K562 (cell line): ENCODE results near the gene NPR2. TPM values are rescaled to one million over a fixed set of nuclear protein-coding genes. Genes with fewer than 3 reads are reported as not detected.

Experiments used
- ATF7 ChIP-seq: fragments of 450-650 bp; IDR thresholded peaks from 2 replicates; pipeline ENCODE4 v1.7.1; 2014; ENCODE audit warnings: mild to moderate bottlenecking, moderate library complexity
- BHLHE40 ChIP-seq: IDR thresholded peaks from 2 replicates; pipeline ENCODE4 v1.6.1; 2011; ENCODE audit warnings: low read length, improper control_type of control experiment
- BRD9 ChIP-seq: fragments of 450-650 bp; IDR thresholded peaks from 2 replicates; pipeline ENCODE4 v1.6.1; 2018; ENCODE audit warnings: low read depth; ENCODE audit not compliant: partially characterized antibody
- DPF2 ChIP-seq: fragments of 450-650 bp; IDR thresholded peaks from 2 replicates; pipeline ENCODE4 v1.6.1; 2016
- FOXK1 ChIP-seq: sonication (generic); formaldehyde crosslinking; IDR thresholded peaks from 2 replicates; pipeline ENCODE4 v1.8.0; 2022; ENCODE audit warnings: missing genetic modification reagents, mild to moderate bottlenecking, borderline replicate concordance
- GATAD2A ChIP-seq: fragments of 450-650 bp; IDR thresholded peaks from 2 replicates; pipeline ENCODE4 v1.6.1; 2017
- GTF2A2 ChIP-seq: IDR thresholded peaks from 2 replicates; pipeline ENCODE4 v1.6.1; 2016; ENCODE audit warnings: mild to moderate bottlenecking, missing genetic modification characterization, missing compliant biosample characterization
- IFI16 ChIP-seq: fragments of 250-450 bp; sonication (Bioruptor Pico); IDR thresholded peaks from 2 replicates; pipeline ENCODE4 v2.1.2; 2022; ENCODE audit warnings: mild to moderate bottlenecking, inconsistent platforms
- L3MBTL2 ChIP-seq: fragments of 450-650 bp; IDR thresholded peaks from 2 replicates; pipeline ENCODE4 v1.6.1; 2016; ENCODE audit warnings: mild to moderate bottlenecking, moderate library complexity
- MAFG ChIP-seq: fragments of 450-650 bp; conservative IDR thresholded peaks from 2 replicates; pipeline ENCODE4 v1.6.1; 2016; ENCODE audit warnings: missing genetic modification characterization, missing compliant biosample characterization
- MAFK ChIP-seq: IDR thresholded peaks from 2 replicates; pipeline ENCODE4 v1.6.1; 2011; ENCODE audit warnings: low read length, improper control_type of control experiment
- MEIS2 ChIP-seq: fragments of 450-650 bp; IDR thresholded peaks from 2 replicates; pipeline ENCODE4 v1.6.1; 2014; ENCODE audit warnings: mild to moderate bottlenecking; ENCODE audit not compliant: partially characterized antibody
- NR2C1 ChIP-seq, 2 experiments: fragments of 450-650 bp; IDR thresholded peaks; 2 replicates each; pipeline ENCODE4 v1.6.1; 2017; ENCODE audit warnings: mild to moderate bottlenecking in 2 of 2, antibody characterized with exemption in 1 of 2, inconsistent platforms in 1 of 2, missing compliant biosample characterization in 1 of 2, missing genetic modification characterization in 1 of 2
- PHB ChIP-seq: fragments of 250-450 bp; sonication (Bioruptor Pico); IDR thresholded peaks from 2 replicates; pipeline ENCODE4 v1.5.0; 2021
- RAD51 ChIP-seq: fragments of 450-650 bp; IDR thresholded peaks from 2 replicates; pipeline ENCODE4 v1.7.1; 2016; ENCODE audit warnings: low read depth, mild to moderate bottlenecking, borderline replicate concordance
- RBM14 ChIP-seq: fragments of 200-400 bp; formaldehyde crosslinking; IDR thresholded peaks from 2 replicates; pipeline ENCODE4 v1.6.1; 2018; ENCODE audit warnings: low read depth, mild to moderate bottlenecking, low read length, moderate library complexity, borderline replicate concordance; ENCODE audit not compliant: insufficient read depth
- RCOR1 ChIP-seq, 2 experiments: IDR thresholded peaks; 2 replicates each; pipeline ENCODE4 v1.6.1; 2012; ENCODE audit warnings: low read depth in 2 of 2, low read length in 2 of 2, borderline replicate concordance in 1 of 2, improper control_type of control experiment in 1 of 2
- SMAD4 ChIP-seq: fragments of 250-450 bp; sonication (Bioruptor Pico); conservative IDR thresholded peaks from 2 replicates; pipeline ENCODE4 v1.8.0; 2021; ENCODE audit warnings: inconsistent platforms, mild to moderate bottlenecking, moderate library complexity
- SMARCA5 ChIP-seq: fragments of 450-650 bp; IDR thresholded peaks from 2 replicates; pipeline ENCODE4 v1.6.1; 2016
- SMARCE1 ChIP-seq: fragments of 450-650 bp; IDR thresholded peaks from 2 replicates; pipeline ENCODE4 v1.7.1; 2016; ENCODE audit warnings: mild to moderate bottlenecking
- SPI1 ChIP-seq: IDR thresholded peaks from 2 replicates; pipeline ENCODE4 v1.6.1; 2011; ENCODE audit warnings: low read depth, low read length, control low read depth, borderline replicate concordance
- TRIM28 ChIP-seq: fragments of 450-650 bp; IDR thresholded peaks from 2 replicates; pipeline ENCODE4 v1.6.1; 2017
- ZNF561 ChIP-seq: fragments of 450-650 bp; formaldehyde crosslinking; conservative IDR thresholded peaks from 2 replicates; pipeline ENCODE4 v1.4.0; 2020; ENCODE audit warnings: mild to moderate bottlenecking, moderate library complexity
- ZNF589 ChIP-seq: fragments of 200-800 bp; sonication (Bioruptor generic); IDR thresholded peaks from 2 replicates; pipeline ENCODE4 v1.6.1; 2016; ENCODE audit warnings: low read depth, missing genetic modification characterization, missing compliant biosample characterization
- ZNF785 ChIP-seq: fragments of 250-450 bp; sonication (Bioruptor Pico); IDR thresholded peaks from 2 replicates; pipeline ENCODE4 v1.4.0; 2020; ENCODE audit warnings: mild to moderate bottlenecking
- polyA plus RNA-seq, 8 experiments: library from polyadenylated mRNA; depleted of rRNA in 4 of 8; stranded (reverse) in 5 of 8; unstranded in 3 of 8; fragments of >200 nt; fragmentation: Nextera tagmentation in 2 of 8; fragmentation: Illumina TruSeq in 1 of 8; extraction: Ambion mirVana in 2 of 8; extraction: Trizol in 1 of 8; gene quantifications; 2 replicates each; pipeline versions ENCODE4 v1.2.1 to v1.2.3, GENCODE V29; 2011 to 2014; ENCODE audit warnings: inconsistent platforms in 1 of 8, missing spikeins in 1 of 8
- total RNA-seq, 7 experiments: library from RNA; depleted of rRNA in 6 of 7; stranded (reverse); fragments of >200 nt in 6 of 7; fragmentation: Illumina TruSeq in 2 of 7; extraction: Trizol in 2 of 7; gene quantifications; 2 replicates each; pipeline versions ENCODE4 v1.2.1 to v1.2.3, GENCODE V29; 2011 to 2021; ENCODE audit warnings: low replicate concordance in 1 of 7
- TF ChIP-seq, protein P1 (sequence below): fragments of 250-450 bp; sonication (Bioruptor Pico); IDR thresholded peaks from 2 replicates; pipeline ENCODE4 v1.8.0; 2022; ENCODE audit warnings: moderate library complexity, mild to moderate bottlenecking, inconsistent platforms
- TF ChIP-seq, protein P2 (sequence below): fragments of 250-450 bp; sonication (Bioruptor Pico); IDR thresholded peaks from 2 replicates; pipeline ENCODE4 v1.8.0; 2022; ENCODE audit warnings: inconsistent platforms
- TF ChIP-seq, protein P3 (sequence below): sonication (generic); formaldehyde crosslinking; IDR thresholded peaks from 2 replicates; pipeline ENCODE4 v1.8.0; 2022; ENCODE audit warnings: missing genetic modification reagents, mild to moderate bottlenecking, borderline replicate concordance

Gene NPR2
- total and polyA plus RNA-seq, 9 of the 15 experiments (the other 6 are each of a cell fraction or from before 2014, with no cell fraction given): 2.4 to 12.9 (median 6.0) TPM

DNA sequence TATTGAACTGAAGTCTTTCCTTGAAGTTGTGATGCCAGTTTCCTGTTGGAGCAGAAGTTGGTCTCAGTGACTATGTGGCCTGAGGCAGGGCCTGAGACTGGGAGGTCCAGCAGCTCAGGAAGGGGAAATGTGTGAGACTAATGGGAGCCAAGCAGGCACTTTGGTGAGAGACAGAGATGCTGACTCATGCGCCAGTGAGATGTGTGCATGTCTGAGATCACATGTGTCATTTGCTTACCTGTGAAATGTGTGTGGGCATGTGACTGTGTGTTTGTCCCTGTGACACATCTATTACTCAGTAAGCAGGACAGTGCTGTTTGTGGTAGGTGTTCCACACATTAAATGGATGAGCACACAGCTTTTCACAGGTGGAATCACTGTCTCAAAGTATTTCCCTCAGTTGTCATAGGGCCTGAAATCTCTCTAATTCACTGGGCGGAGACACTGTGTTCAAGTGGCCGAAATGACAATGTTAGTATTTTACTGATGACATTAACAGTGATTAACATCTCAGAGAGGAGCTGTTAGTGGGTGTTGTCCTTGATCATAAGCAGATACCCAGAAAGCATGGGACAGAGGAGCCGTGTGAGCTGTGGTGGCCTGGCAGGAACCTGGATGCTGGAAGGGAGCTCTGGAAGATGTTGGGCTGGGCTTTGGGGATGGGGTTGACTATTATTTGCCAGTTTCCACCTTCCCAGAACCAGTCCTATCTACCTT is 7.4 kb downstream of the NPR2 start (continued):
- TF ChIP-seq MAFK (peak; percentile 89), L3MBTL2 (0 out of 2 replicates have a peak, but pooled peaks have one; percentile 26), RBM14 (no peak), SMAD4 (CRISPR knock-in tag) (no peak), GATAD2A (no peak), MEIS2 (peak; percentile 37), MAFG (peak; percentile 91), BHLHE40 (peak; percentile 71), ZNF561 (CRISPR knock-in tag) (no peak), RAD51 (peak; percentile 69), FOXK1 (no peak), PHB (CRISPR knock-in tag) (no peak), RCOR1 (IDR thresholded peaks at IDR 0.05; ENCODE audit: borderline replicate concordance in 1 of 2, low read depth in 2 of 2, low read length in 2 of 2) (peak in 1 of 2 experiments; percentile 18; a peak in 1 of 4 replicates), IFI16 (CRISPR knock-in tag) (no peak), GTF2A2 (tag) (no peak), DPF2 (peak; percentile 64), BRD9 (no peak), ZNF589 (CRISPR knock-in tag) (no peak), ZNF785 (CRISPR knock-in tag) (no peak), ATF7 (0 out of 2 replicates have a peak, but pooled peaks have one; percentile 19), SMARCA5 (no peak), TRIM28 (no peak), SPI1 (no peak), NR2C1 (IDR thresholded peaks at IDR 0.05) (no peak), NR2C1 (tag; IDR thresholded peaks at IDR 0.05) (no peak), SMARCE1 (peak; percentile 43; the same call in 1 of the 2 replicates)
- TF ChIP-seq, protein P1, sequence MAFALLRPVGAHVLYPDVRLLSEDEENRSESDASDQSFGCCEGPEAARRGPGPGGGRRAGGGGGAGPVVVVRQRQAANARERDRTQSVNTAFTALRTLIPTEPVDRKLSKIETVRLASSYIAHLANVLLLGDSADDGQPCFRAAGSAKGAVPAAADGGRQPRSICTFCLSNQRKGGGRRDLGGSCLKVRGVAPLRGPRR: no peak
- TF ChIP-seq, protein P2, sequence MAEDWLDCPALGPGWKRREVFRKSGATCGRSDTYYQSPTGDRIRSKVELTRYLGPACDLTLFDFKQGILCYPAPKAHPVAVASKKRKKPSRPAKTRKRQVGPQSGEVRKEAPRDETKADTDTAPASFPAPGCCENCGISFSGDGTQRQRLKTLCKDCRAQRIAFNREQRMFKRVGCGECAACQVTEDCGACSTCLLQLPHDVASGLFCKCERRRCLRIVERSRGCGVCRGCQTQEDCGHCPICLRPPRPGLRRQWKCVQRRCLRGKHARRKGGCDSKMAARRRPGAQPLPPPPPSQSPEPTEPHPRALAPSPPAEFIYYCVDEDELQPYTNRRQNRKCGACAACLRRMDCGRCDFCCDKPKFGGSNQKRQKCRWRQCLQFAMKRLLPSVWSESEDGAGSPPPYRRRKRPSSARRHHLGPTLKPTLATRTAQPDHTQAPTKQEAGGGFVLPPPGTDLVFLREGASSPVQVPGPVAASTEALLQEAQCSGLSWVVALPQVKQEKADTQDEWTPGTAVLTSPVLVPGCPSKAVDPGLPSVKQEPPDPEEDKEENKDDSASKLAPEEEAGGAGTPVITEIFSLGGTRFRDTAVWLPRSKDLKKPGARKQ (CRISPR knock-in tag): no peak
- TF ChIP-seq, protein P3, sequence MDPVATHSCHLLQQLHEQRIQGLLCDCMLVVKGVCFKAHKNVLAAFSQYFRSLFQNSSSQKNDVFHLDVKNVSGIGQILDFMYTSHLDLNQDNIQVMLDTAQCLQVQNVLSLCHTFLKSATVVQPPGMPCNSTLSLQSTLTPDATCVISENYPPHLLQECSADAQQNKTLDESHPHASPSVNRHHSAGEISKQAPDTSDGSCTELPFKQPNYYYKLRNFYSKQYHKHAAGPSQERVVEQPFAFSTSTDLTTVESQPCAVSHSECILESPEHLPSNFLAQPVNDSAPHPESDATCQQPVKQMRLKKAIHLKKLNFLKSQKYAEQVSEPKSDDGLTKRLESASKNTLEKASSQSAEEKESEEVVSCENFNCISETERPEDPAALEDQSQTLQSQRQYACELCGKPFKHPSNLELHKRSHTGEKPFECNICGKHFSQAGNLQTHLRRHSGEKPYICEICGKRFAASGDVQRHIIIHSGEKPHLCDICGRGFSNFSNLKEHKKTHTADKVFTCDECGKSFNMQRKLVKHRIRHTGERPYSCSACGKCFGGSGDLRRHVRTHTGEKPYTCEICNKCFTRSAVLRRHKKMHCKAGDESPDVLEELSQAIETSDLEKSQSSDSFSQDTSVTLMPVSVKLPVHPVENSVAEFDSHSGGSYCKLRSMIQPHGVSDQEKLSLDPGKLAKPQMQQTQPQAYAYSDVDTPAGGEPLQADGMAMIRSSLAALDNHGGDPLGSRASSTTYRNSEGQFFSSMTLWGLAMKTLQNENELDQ (CRISPR knock-in tag): no peak
